IMR-90 (cell line): ENCODE measurements around the gene ATP10A. TPM values are rescaled to one million over a fixed set of nuclear protein-coding genes. Genes with fewer than 3 reads are reported as not detected.

Experiments
- ATAC-seq: fragments of 200-7000 bp; cut with Tn5 transposase; 2 replicates; pipeline ENCODE4 v1.9.1; 2020; ENCODE audit warnings: low read depth, mild to moderate bottlenecking, moderate library complexity
- BruUV-seq: library from RNA; stranded (reverse); fragments of 400-500 nt; replicated peaks from 2 replicates; lab custom pipeline; 2021; lab: Mats Ljungman, UMichigan
- CTCF ChIA-PET: fragments of 300-600 bp; formaldehyde crosslinking; extraction: SDS; loops from one replicate; lab custom pipeline; 2021; ENCODE audit warnings: antibody characterized with exemption; lab: Yijun Ruan, JAX
- POLR2A ChIA-PET: fragments of 300-600 bp; sonication (Branson Sonifier 250); formaldehyde crosslinking; loops from one replicate; lab custom pipeline; 2022; ENCODE audit warnings: antibody characterized with exemption; ENCODE audit not compliant: unreplicated experiment; lab: Charles Lee
- DNase-seq: peaks from one replicate; pipeline ENCODE4 v3.0.0; 2013
- H2AFZ ChIP-seq: replicated peaks from 2 replicates; pipeline ENCODE3; 2013; ENCODE audit warnings: low read length, mild to moderate bottlenecking; ENCODE audit not compliant: poor library complexity
- H2AK5ac ChIP-seq: 2 replicates; pipeline ENCODE4 v1.6.1; 2013; ENCODE audit warnings: low read depth, low read length, inconsistent platforms
- H2AK9ac ChIP-seq: replicated peaks from 2 replicates; pipeline ENCODE3; 2013; ENCODE audit warnings: mild to moderate bottlenecking, low read depth, low read length, moderate library complexity; ENCODE audit not compliant: poor library complexity
- H2BK120ac ChIP-seq: 2 replicates; pipeline ENCODE4 v1.6.1; 2013; ENCODE audit warnings: low read depth, low read length, inconsistent platforms
- H2BK15ac ChIP-seq: 3 replicates; pipeline ENCODE4 v1.6.1; 2013; ENCODE audit warnings: low read depth, low read length, inconsistent platforms
- H2BK20ac ChIP-seq: 2 replicates; pipeline ENCODE4 v1.6.1; 2013; ENCODE audit warnings: low read depth, mild to moderate bottlenecking, inconsistent platforms, low read length, moderate library complexity
- H2BK5ac ChIP-seq: 2 replicates; pipeline ENCODE4 v1.6.1; 2013; ENCODE audit warnings: mild to moderate bottlenecking, low read depth, low read length, inconsistent platforms; ENCODE audit not compliant: poor library complexity, severe bottlenecking
- H3K14ac ChIP-seq: replicated peaks from 2 replicates; pipeline ENCODE4 v1.6.1; 2013; ENCODE audit warnings: low read depth, low read length, inconsistent platforms
- H3K18ac ChIP-seq: 2 replicates; pipeline ENCODE4 v1.6.1; 2013; ENCODE audit warnings: low read depth, low read length, control low read depth
- H3K23ac ChIP-seq: 2 replicates; pipeline ENCODE4 v1.6.1; 2013; ENCODE audit warnings: low read depth, low read length, inconsistent platforms
- H3K27ac ChIP-seq: 2 replicates; pipeline ENCODE4 v1.5.1; 2013; ENCODE audit warnings: mild to moderate bottlenecking, control low read depth, low read length; ENCODE audit not compliant: insufficient read depth
- H3K27me3 ChIP-seq: 2 replicates; pipeline ENCODE4 v1.6.1; 2013; ENCODE audit warnings: low read length; ENCODE audit not compliant: control insufficient read depth, insufficient read depth
- H3K36me3 ChIP-seq: 2 replicates; pipeline ENCODE4 v1.6.1; 2013; ENCODE audit warnings: low read length, mixed read lengths; ENCODE audit not compliant: control insufficient read depth, insufficient read depth
- H3K4ac ChIP-seq: 2 replicates; pipeline ENCODE4 v1.6.1; 2013; ENCODE audit warnings: low read depth, low read length, inconsistent platforms
- H3K4me1 ChIP-seq: 2 replicates; pipeline ENCODE4 v1.6.1; 2013; ENCODE audit warnings: low read length, mixed read lengths; ENCODE audit not compliant: control insufficient read depth, insufficient read depth
- H3K4me2 ChIP-seq: 2 replicates; pipeline ENCODE4 v1.6.1; 2013; ENCODE audit warnings: low read depth, mild to moderate bottlenecking, control low read depth, low read length, moderate library complexity
- H3K4me3 ChIP-seq: 2 replicates; pipeline ENCODE4 v1.5.1; 2013; ENCODE audit warnings: low read depth, mild to moderate bottlenecking, control low read depth, low read length, moderate library complexity; ENCODE audit not compliant: insufficient read depth
- H3K56ac ChIP-seq: 2 replicates; pipeline ENCODE4 v1.6.1; 2013; ENCODE audit warnings: low read length, inconsistent platforms; ENCODE audit not compliant: insufficient read depth; ENCODE audit errors: extremely low read depth
- H3K79me1 ChIP-seq, 2 experiments: 2 replicates each; pipeline ENCODE4 v1.6.1; 2013; ENCODE audit warnings: low read length in 2 of 2, inconsistent platforms in 1 of 2, low read depth in 1 of 2
- H3K9ac ChIP-seq: 2 replicates; pipeline ENCODE4 v1.6.1; 2013; ENCODE audit warnings: low read depth, low read length, control low read depth
- H3K9me1 ChIP-seq: 2 replicates; pipeline ENCODE4 v1.6.1; 2013; ENCODE audit warnings: low read length, inconsistent platforms; ENCODE audit not compliant: insufficient read depth
- H3K9me3 ChIP-seq: 2 replicates; pipeline ENCODE4 v1.6.1; 2013; ENCODE audit warnings: low read length; ENCODE audit not compliant: control insufficient read depth, insufficient read depth
- H4K20me1 ChIP-seq: 2 replicates; pipeline ENCODE4 v1.6.1; 2013; ENCODE audit warnings: low read length, inconsistent platforms; ENCODE audit not compliant: insufficient read depth
- H4K5ac ChIP-seq: 2 replicates; pipeline ENCODE4 v1.6.1; 2013; ENCODE audit warnings: mild to moderate bottlenecking, low read depth, low read length, control low read depth
- H4K8ac ChIP-seq, 2 experiments: 2 replicates each; pipeline ENCODE4 v1.6.1; 2013; ENCODE audit warnings: low read depth in 2 of 2, low read length in 2 of 2, control low read depth in 1 of 2, inconsistent platforms in 1 of 2
- H4K91ac ChIP-seq: 2 replicates; pipeline ENCODE4 v1.6.1; 2013; ENCODE audit warnings: low read depth, low read length, inconsistent platforms; ENCODE audit not compliant: insufficient read depth
- MAFK ChIP-seq: IDR thresholded peaks from 2 replicates; pipeline ENCODE4 v1.6.1; 2012; ENCODE audit warnings: low read depth, low read length, improper control_type of control experiment
- MAZ ChIP-seq: IDR thresholded peaks from 2 replicates; pipeline ENCODE4 v1.6.1; 2012; ENCODE audit warnings: low read depth, mild to moderate bottlenecking, low read length, improper control_type of control experiment, moderate library complexity, borderline replicate concordance
- POLR2A ChIP-seq: IDR thresholded peaks from 2 replicates; pipeline ENCODE4 v1.6.1; 2012; ENCODE audit warnings: mild to moderate bottlenecking, low read depth, low read length
- WGBS, 2 experiments: methylation state at CpG; one replicate each; pipeline versions ENCODE4 v1.1.5 to v1.1.7; 2013; ENCODE audit warnings: missing lambda C conversion rate in 2 of 2; ENCODE audit not compliant: insufficient read length in 1 of 2; ENCODE audit errors: extremely low coverage in 2 of 2; 5-methylcytosine and 5-hydroxymethylcytosine counted together
- dilution Hi-C: fragments of 300-500 bp; cut with HindIII; formaldehyde crosslinking; loops from one replicate; pipeline ENCODE4 v1.14.3; 2018; ENCODE audit warnings: low sequenced_read_pairs; ENCODE audit not compliant: unreplicated experiment
- in situ Hi-C: fragments of 300-500 bp; cut with MboI; formaldehyde crosslinking; loops from 3 replicates; pipeline ENCODE4 v1.14.3; 2019; ENCODE audit warnings: low sequenced_read_pairs, inconsistent platforms, mixed read lengths
- intact Hi-C: fragments of 100-400 bp; cut with micrococcal nuclease; formaldehyde crosslinking; loops from 2 replicates; pipeline ENCODE4 v1.10.0; 2022
- polyA plus RNA-seq, 3 experiments: library from polyadenylated mRNA; depleted of rRNA; stranded (reverse); fragments of >200 nt; gene quantifications; 2 replicates each; pipeline ENCODE4 v1.2.3, GENCODE V29; 2012; ENCODE audit warnings: low replicate concordance in 1 of 3
- total RNA-seq: library from RNA; depleted of rRNA; stranded (reverse); fragments of >200 nt; gene quantifications from 2 replicates; pipeline ENCODE4 v1.2.3, GENCODE V29; 2012

The ATP10A gene
- total and polyA plus RNA-seq, 2 of the 4 experiments (the other 2 are of a cell fraction) = 13.8 to 16.0 TPM

GRCh38 chr15:25903024-25903581, 40.0 kb upstream of the ATP10A start:
- Histone ChIP-seq H4K20me1 (no peaks in the 10 kb centered on the region), H3K23ac (no peak overlapping the region), H3K79me1 (no peaks in the 10 kb centered on the region), H3K14ac (peak overlapping the region; percentile 58), H3K27me3 (no peaks in the 10 kb centered on the region), H3K9ac (0 out of 2 replicates have a peak overlapping the region, but pooled peaks have one; percentile 14), H2BK5ac (peak overlapping the region; percentile 69), H2AK5ac (peak overlapping the region; percentile 37; the same call in 1 of the 2 replicates), H3K4me2 (no peak overlapping the region), H3K9me1 (peaks cover 11% of the 10 kb centered on the region), H3K56ac (no peak overlapping the region), H3K4me1 (peaks cover 16% of the 10 kb centered on the region), H3K36me3 (no peaks in the 10 kb centered on the region), H3K4me3 (no peak overlapping the region), H2AFZ (peak overlapping the region; percentile 83), H2BK120ac (peak overlapping the region; percentile 79), H3K9me3 (no peaks in the 10 kb centered on the region), H2AK9ac (peak overlapping the region; percentile 74), H3K18ac (no peak overlapping the region; the same call in 1 of the 2 replicates), H2BK20ac (peak overlapping the region; percentile 33), H4K5ac (peak overlapping the region; percentile 13; the same call in 1 of the 2 replicates), H3K4ac (peak overlapping the region; percentile 64), H4K91ac (peak overlapping the region; percentile 82; the same call in 1 of the 2 replicates), H4K8ac (peak overlapping the region; percentile 42 to 78; a peak in 3 of 4 replicates), H3K27ac (no peak overlapping the region), H2BK15ac (peak overlapping the region; percentile 65; the same call in 2 of the 3 replicates)
- ChIA-PET CTCF (no interaction called here), POLR2A (no interaction called here)
- DNase-seq = peak; percentile 41
- in situ Hi-C loops = no loop called here
- intact Hi-C loops = no loop called here
- dilution Hi-C loops = no loop called here
- TF ChIP-seq POLR2A = no peak
- peak; percentile 36; the same call in 1 of the 2 replicates for TF ChIP-seq MAZ
- TF ChIP-seq MAFK = no peak
- BruUV-seq = no TSS peak
- peak; percentile 65 for ATAC-seq
- WGBS, 2 experiments = 40% methylated on average over 4 of the region's 10 CpGs; no CpG with 5 or more reads in 1 of the 2 experiments
